GM18519 (cell line): Measurements from ENCODE around the gene TEX2.
A peak's percentile ranks its signal among the peaks of the same experiment; 100 is the strongest.

ENCODE experiments used
- ATAC-seq: cut with Tn5 transposase; IDR thresholded peaks from one replicate; pipeline ENCODE4 v1.9.1; 2021; ENCODE audit warnings: mild to moderate bottlenecking, moderate library complexity; ENCODE audit not compliant: unreplicated experiment, low FRiP score

TEX2 gene

DNA sequence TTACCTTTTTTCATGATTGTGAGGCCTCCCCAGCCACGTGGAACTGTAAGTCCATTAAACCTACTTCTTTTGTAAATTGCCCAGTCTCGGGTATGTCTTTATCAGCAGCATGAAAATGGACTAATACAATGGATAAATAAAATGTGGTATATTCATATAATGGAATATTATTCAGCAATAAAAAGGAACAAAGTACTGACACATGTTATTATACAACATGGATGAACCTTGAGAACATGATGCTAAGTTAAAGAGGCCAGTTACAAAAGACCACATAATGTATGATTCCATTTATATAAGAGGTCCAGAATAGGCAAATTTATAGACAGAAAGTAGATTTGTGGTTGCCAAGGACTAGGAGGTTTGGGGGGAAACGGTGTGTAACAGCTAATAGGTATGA, 138.5 kb downstream of the TEX2 start:
- ATAC-seq, result no peak

DNA sequence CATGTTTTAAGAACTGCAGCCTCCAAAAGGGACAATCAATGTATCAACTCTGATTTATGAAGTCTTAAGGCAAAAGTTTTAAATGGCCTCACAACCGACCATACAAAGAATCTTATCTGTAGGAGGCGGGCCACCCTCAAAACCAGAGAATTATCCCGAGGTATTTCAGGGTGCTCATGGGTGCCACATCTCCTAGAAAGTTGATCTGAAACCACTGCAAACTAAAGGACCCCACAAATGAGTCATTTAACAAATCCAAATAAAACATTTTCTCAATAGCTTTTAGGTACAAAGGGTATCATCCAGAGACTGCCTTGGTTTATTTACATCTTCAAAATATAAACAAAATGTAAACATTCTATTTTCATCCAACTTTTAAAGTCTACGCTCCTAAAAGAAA, 139.9 kb downstream of the TEX2 start:
- ATAC-seq, result no peak

DNA sequence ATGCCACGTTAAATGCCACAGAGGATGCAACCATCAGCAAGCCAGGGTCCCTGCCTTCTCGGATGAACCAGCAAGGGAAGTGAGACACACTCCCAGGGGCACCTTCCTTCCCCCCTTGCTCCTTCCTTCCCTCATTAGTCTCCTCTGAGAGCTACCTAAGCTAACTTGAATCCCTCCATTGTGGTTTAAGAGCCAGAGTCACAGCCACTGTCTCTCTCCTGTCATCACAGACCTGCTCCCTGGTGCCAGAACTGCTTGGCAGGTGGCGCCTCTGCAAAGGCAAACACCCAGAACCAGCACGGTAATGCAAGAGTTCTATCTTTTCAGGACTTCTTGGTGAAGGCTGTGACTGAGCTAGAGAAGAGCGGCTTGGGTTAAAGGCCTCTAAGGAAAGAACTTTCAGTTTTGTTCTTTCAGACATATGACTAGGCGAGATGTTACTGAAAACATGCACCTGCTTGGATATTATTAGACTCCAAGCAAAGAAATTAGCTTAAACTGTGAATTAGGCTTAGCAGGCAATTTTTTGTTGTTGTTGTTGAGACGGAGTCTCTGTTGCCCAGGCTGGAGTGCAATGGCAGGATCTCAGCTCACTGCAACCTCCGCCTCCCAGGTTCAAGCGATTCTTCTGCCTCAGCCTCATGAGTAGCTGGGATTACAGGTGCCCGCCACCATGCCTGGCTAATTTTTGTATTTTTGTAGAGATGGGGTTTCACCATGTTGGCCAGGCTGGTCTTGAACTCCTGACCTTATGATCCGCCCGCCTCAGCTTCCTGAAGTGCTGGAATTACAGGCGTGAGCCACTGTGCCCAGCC, 141.9 kb downstream of the TEX2 start:
- ATAC-seq, result peak; percentile 77

DNA sequence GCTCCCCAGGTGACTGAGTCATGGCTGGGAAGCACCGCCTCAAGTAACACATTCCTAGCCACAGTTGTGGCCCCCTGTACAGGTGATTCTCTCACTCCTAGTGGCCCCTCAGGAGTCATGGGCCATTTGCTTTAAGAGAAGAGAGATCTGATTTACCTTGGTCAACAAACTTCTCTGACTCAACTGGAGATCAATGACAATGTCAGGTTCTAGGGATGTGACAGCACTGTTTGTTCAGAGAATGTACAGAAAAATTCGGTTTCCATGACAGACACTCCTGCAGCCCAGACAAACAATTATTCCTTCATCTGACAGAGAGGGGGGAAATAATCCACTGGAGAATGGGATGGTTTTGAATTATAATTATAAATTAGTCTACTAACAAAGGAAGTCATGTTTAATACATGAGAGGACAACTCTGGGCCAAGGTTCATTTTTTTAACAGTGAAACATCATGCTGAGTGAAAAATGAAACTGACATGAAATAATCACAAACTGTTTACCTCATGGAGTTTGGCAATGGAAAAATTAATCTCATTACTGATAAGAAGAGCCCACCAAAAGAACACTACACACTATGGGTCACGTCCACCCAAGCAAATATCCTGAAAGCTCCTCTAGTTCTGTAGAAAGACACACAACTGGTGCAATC, 142.8 kb downstream of the TEX2 start:
- no peak for ATAC-seq

DNA sequence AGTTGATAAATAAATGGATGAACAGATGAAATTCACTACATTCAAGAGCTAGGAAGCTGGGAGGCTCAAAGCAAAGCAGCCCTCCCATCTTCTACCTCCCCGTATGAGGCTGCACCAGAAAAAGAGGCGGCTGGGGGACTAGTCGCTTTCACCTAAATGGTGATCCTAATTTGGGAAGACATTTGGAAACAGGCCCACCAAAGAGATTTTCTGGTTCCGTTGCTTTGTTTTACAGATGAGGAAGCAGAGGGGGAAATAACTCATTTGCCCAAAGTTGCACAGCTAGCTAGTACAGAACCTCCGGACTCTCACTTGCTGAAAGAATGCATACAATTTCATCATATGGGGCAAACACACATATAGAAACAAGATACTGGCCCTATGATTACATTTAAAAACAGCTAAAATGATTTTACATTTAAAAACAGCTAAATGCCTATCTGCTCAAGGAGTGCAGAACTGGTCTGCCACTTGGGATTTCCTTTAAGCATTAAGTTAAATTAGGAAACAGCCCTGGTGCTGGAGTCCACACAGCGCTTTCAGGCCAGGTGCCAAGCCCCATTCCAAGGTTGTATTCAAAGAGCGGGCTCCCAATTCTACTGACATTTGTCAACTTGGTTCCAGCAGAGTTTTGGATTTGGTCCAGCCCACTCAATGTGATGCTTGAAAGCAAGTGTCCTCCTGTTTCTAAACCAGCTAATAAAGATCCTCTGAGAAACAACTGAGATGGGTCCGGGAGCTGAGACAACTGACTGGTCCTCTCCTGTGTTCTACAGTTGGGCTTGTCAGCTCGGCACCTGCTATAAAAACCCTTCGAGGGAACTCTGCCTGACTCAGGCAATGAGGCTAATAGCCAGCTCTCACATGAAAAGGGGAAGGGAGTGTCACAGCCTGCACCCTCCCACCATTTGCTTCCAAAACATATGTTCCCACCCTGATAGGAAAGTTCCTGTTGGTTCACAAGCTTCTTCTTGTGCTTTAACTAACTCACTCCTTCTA, 144.8 kb downstream of the TEX2 start:
- ATAC-seq, result no peak

DNA sequence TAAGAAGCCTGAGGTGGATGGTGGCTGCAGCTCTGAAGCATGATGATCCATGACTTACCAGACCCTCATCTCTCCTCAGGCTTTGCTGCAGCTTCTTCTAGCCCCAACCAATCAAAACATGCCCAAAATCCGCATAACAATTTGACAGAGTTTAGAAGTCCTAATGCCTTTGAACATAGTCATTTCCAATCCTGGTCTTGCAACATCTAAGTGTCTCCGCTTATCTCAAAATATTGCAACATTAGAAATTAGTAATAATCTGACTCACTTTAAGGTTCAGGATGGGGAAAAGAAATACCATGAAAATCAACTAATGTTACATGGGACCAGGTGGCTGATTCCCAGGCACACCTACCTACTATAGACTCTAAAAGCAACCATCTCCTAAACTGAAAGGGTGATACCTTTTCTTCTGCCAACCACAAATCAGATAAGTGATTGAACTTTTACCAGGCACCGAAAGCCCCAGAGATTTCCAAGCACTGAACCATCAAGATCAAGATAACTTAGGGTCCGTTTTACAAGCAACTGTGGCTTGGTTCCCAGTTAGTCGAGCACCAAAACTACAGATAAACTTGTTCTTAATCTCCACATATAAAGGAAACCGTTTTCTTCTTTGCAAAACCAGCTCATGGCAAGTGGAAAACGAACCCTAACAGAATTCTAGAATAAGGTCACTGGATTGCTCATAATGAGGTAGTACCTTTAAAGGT, 147.1 kb downstream of the TEX2 start:
- ATAC-seq, result no peak

DNA sequence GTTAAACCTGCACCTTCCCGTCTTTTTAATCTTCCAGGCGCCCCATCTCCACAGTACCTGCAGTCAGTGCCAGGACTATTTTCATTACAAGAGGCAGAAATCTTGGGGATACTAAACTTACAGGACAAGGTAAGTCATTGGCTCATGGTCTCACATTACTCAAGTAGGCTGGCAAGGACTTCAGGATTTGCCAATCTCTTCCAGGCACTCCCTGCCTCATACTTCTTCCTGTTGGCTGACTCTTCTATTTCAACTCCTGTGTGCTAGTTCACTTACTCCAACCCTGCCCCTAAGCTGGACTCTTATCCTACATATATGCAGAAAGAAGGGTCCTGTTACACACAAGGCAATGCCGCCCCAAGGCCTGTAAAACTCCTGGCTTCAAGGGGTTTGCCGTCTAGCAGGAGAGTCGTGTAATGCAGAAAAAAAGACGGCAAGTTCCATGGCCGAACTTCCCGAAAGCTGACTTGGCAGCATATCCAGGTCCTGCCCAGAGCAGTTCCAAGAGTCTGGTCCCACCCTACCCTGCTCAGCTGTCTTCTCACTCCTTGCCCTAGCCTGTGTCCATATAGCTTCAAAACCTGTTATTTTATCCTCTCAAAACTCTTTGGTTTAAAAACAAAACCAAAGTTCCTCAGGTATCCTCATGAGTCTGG, 147.9 kb downstream of the TEX2 start:
- ATAC-seq, result no peak

DNA sequence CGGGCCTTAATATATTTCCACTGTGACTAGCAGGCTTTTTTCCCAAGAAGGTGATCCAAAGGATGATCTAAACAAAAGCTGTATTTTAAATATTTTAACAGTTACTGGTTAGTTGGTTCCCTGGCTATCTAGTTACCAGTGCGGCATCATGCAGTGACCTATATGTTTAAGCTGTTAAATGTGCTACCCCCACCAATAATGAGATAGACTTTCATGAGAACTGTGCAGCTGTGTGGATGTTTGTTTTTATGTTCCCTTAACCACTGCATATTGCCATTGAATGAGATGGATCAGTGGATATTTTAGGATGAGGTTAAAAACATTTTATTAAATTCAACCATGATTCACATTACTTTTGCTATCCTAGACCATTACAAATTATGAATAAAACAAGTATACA, 150.1 kb downstream of the TEX2 start:
- ATAC-seq, result no peak

DNA sequence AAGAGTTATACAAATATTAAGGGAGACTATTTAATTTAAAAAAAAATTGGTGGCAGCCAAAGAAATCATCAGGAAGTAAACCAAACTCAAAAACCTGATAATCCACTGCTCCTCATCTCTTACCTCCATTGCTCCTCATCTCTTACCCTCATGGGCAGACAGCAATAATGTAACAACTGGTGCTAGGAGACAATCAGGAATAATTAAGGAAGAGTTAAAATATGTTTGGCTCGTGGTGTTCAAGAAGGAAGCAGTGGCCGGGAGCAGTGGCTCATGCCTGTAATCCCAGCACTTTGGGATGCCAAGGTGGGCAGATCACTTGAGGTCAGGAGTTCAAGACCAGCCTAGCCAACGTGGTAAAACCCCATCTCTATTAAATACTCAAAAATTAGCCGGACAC, 151.2 kb downstream of the TEX2 start:
- ATAC-seq, result no peak

DNA sequence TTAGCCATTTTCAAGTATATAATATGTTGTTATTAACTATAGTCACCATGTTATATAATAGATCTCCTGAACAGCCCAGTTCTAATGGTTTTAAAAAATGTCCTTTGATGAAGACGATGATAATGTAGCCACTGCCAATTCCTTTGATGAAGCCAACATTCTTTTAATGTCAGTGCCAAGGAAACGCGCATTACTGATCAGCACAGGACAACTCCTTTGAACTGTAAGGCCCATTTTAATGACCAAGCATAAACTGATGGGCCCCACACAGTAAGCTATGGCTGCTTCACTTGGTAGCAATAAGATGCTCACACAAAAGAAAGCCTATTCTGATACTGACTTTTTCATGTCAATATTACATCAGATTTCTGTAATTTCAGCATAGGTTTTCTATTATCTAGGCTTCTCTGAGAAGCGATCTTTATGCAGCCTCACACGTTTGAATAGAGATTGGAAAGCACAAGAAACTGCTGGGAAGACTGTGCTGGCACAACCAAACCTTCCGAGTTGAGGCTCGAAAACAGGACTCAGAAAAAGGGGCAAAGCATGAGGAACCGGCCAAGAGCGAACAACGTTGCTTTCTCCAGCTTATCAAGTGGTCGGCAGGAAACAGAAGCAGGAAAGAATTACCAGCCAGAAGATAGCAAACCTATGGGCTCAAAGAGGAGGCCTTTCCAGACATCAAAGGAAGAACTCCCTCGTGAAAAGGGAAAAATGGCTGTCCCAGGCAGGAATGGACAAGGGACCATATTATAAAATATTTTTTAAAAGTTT, 152.5 kb downstream of the TEX2 start:
- ATAC-seq, result no peak

DNA sequence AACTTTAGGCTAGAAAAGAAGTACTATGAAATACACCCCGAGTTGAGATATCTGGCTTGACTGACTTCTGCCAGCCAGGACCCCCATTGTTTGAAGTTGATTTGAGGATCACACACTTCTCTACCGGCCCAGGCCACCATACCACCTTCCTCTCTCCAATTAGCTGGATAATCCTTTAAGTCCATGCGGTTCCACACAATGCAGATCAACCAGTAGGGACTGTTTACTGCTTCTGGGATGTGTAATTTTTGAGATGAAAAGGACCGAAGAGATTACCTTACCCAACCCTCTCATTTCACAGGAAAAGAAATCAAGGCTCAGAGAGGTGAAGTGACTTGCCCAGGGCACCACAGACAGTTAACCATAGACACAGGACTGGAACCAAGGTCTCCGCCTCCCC, 153.7 kb downstream of the TEX2 start:
- ATAC-seq, result no peak

DNA sequence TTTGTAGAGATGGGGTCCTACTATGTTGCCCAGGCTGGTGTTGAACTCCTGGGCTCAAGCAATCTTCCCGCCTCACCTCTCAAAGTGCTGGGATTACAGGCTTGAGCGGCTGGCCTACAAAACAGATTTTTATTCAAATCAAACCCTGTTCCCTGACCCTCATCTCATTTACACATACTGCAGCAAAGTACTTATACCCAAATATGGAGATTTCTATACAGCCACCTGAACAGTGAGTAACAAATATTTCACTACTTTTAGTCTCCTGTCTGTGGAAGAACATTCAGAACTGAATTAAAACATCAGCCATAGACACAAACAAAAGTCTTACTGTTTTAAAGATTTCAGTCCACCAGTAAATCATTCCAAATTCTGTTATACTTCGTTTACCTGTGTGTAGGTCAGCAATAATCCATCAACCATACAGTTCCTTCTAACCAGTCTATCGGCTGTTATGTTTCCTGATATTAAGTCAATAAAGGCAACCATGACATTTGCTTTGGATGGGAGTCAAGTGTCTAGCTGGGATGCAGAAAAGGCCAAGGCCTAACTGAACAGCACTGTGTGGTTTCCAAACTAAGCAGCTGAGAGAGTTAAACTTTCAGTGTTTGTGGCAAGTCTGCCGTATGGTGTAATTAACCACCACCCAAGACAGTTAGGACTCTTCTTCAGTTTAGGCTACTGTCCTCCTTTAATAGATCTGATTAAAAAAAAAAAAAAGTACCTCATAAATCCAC, 155.4 kb downstream of the TEX2 start:
- ATAC-seq, result no peak

DNA sequence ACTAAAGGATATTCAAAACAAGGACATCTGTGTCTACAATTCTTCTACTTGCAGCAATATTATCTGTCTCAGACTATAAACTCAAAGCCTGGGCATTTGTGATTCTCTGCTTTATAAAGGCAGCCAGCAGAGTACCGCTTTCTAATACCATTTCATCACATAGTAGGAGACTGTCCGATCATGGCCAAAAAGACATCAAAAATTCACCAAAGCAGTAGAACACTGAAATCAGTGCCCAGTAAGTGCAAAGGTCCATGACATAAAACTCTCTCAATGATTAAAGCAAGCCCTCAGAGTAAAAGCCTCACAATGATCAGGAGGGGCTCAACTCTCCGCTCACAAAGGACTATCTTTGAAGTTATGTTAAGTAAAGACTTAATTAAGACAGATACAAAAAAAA, 156.1 kb downstream of the TEX2 start:
- no peak for ATAC-seq

DNA sequence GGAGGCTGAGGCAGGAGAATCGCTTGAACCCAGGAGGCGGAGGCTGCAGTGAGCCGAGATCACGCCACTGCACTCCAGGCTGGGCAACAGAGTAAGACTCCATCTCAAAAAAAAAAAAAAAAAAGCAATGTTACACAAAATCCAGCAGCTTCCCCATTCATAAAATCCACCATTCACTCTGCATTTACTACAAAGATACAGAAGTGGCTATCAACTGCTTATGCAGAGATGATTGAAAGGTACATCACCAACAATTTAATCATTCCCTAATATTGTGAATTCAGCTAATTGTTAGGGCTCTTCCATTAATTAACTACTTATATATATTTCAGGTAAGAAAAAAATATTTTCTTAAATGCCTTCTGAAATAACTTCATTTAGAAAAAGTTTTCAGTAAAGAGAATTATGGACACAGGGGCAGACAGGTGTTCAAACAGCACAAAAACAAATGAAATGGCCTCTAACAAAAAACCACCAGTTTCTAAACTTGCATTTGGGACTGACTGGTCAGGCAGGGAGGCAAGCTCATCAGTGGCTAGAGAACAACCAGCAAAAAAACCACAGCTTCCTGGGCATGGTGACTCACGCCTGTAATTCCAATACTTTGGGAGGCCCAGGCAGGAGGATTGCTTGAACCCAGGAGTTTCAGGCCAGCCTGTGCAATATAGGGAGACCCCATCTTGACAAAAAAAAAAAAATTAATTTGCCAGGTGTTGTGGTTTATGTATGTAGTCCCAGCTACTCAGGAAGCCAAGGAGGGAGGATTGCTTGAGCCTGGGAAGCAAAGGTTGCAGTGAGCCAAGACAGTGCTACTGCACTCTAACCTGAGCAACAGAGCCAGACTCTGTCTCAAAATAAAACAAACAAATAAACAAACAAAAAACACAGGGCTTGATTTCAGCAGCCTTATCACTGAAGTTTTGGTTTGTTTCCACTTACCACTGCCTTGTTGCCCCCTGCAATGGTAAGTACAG, 159.4 kb downstream of the TEX2 start:
- no peak for ATAC-seq

DNA sequence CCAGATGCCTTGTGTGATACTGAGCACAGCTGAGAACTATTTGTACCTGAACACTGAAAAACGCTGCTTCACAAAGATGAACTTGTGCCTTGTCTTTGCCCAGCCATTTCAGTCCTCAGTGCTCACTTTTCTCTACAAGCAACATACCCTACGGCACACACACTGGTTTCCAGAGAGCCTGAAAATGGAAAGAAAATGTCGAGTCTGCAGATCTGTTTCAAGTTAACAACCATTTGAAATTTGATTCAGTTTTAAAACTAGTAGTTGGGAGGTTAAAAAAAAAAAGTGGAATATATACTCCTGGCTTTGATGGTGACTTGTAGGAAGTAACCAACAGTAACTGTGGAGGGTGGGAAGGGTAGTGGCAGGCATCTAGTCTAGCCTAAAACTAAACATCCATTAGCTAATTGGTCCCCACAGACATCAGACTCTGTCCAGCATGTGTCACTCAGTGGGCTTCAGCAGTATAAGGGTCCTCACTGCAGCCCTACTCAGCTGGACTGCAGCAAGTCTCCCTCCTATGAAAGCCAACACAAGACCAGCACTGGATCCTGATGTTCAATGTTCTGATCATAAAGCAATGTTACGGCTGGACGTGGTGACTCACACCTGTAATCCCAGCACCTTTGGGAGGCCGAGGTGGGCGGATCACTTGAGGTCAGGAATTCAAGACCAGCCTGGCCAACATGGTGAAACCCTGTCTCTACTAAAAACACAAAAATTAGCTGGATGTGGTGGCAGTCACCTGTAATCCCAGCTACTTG, 160.3 kb downstream of the TEX2 start:
- no peak for ATAC-seq

DNA sequence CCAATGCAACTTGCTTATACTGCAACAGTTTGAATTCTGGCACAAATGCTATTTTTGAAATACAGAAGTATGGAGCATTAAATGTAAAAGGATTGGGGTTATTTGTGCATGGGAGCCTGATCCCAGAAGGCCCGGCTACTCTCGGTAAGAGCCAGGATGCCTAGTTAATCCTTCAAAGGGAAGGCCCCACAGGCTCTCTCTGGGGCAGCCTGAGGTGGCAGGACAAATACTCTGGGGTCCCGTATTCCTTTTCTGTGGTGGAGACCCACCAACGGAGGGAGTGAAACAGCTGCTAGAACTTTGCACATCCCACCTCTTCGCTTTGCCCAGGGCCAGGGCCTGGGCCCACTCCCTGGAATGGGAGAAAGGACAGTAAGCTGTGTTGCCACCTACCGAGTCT, 163.5 kb downstream of the TEX2 start:
- no peak for ATAC-seq
